Caki2 (cell line): ENCODE data around the gene EPHA4. TPM values are rescaled to one million over a fixed set of nuclear protein-coding genes. Genes with fewer than 3 reads are reported as not detected.

ENCODE experiments used
- DNase-seq: peaks from one replicate; pipeline ENCODE4 v3.0.0-alpha.2; 2015; ENCODE audit warnings: low read depth
- in situ Hi-C: cut with HindIII; loops from 2 replicates; pipeline ENCODE4 v1.10.0; 2016; ENCODE audit warnings: low sequenced_read_pairs, low pct_unique_long_range_greater_than_20kb, mixed read lengths
- total RNA-seq: library from RNA; depleted of rRNA; stranded (reverse); fragments of >200 nt; shearing (Covaris generic); gene quantifications from 2 replicates; pipeline ENCODE4 v1.2.3, GENCODE V29; 2014; ENCODE audit warnings: low replicate concordance

Gene EPHA4
- total RNA-seq, 1 experiment from 2014 or later: 7.5 TPM

- in situ Hi-C loops: no loop called here
- no peak for DNase-seq
Observed at GRCh38 chr2:221493391-221493790, 78.7 kb downstream of the EPHA4 start.

GRCh38 chr2:221492636-221493035, 79.5 kb downstream of the EPHA4 start:
- in situ Hi-C loops: no loop called here
- no peak for DNase-seq

- DNase-seq: no peak
- in situ Hi-C loops: no loop called here
Observed at GRCh38 chr2:221490506-221491060, 81.5 kb downstream of the EPHA4 start.

- no peak for DNase-seq
- in situ Hi-C loops: no loop called here
Observed at GRCh38 chr2:221488136-221488807, 83.8 kb downstream of the EPHA4 start.

- DNase-seq: no peak
- in situ Hi-C loops: no loop called here
Observed at GRCh38 chr2:221486106-221486505, 86.0 kb downstream of the EPHA4 start.

- no peak for DNase-seq
- in situ Hi-C loops: no loop called here
Observed at GRCh38 chr2:221485503-221485870, 86.6 kb downstream of the EPHA4 start.

GRCh38 chr2:221484761-221485502, 87.2 kb downstream of the EPHA4 start:
- in situ Hi-C loops: no loop called here
- DNase-seq: no peak

GRCh38 chr2:221482666-221483455, 89.2 kb downstream of the EPHA4 start:
- in situ Hi-C loops: no loop called here
- DNase-seq: no peak

GRCh38 chr2:221480821-221481220, 91.3 kb downstream of the EPHA4 start:
- DNase-seq: no peak
- in situ Hi-C loops: no loop called here

GRCh38 chr2:221480163-221480562, 91.9 kb downstream of the EPHA4 start:
- in situ Hi-C loops: no loop called here
- DNase-seq: no peak

GRCh38 chr2:221478485-221478863, 93.6 kb downstream of the EPHA4 start:
- in situ Hi-C loops: no loop called here
- no peak for DNase-seq

GRCh38 chr2:221477714-221478484, 94.2 kb downstream of the EPHA4 start:
- in situ Hi-C loops: no loop called here
- DNase-seq: no peak

GRCh38 chr2:221476195-221476594, 95.9 kb downstream of the EPHA4 start:
- no peak for DNase-seq
- in situ Hi-C loops: no loop called here

- DNase-seq: no peak
- in situ Hi-C loops: no loop called here
Observed at GRCh38 chr2:221473451-221473850, 98.7 kb downstream of the EPHA4 start.

- no peak for DNase-seq
- in situ Hi-C loops: no loop called here
Observed at GRCh38 chr2:221468317-221468716, 103.8 kb downstream of the EPHA4 start.

GRCh38 chr2:221467610-221468009, 104.5 kb downstream of the EPHA4 start:
- DNase-seq: no peak
- in situ Hi-C loops: no loop called here

GRCh38 chr2:221466744-221467143, 105.4 kb downstream of the EPHA4 start:
- in situ Hi-C loops: no loop called here
- no peak for DNase-seq

- in situ Hi-C loops: no loop called here
- no peak for DNase-seq
Observed at GRCh38 chr2:221465776-221466175, 106.3 kb downstream of the EPHA4 start.
